Hepatocyte (in vitro differentiated cells): ENCODE results near the gene CAMKK2. TPM values are rescaled to one million over a fixed set of nuclear protein-coding genes. Genes with fewer than 3 reads are reported as not detected.

Experiments
- DNase-seq: peaks from one replicate; pipeline ENCODE4 v3.0.0-alpha.2; 2016; ENCODE audit warnings: low spot score
- H2AFZ ChIP-seq: fragments of 200-600 bp; sonication (generic); 2 replicates; pipeline ENCODE4 v1.6.0; 2016; ENCODE audit warnings: antibody characterized with exemption, mild to moderate bottlenecking
- H3K27ac ChIP-seq: fragments of 200-600 bp; sonication (generic); 2 replicates; pipeline ENCODE4 v1.5.1; 2016; ENCODE audit warnings: mild to moderate bottlenecking
- H3K27me3 ChIP-seq: fragments of 200-600 bp; sonication (generic); 2 replicates; pipeline ENCODE4 v1.6.1; 2016
- H3K36me3 ChIP-seq: fragments of 200-600 bp; sonication (generic); replicated peaks from 2 replicates; pipeline ENCODE4 v1.5.1; 2016; ENCODE audit warnings: low read depth; ENCODE audit not compliant: insufficient read depth
- H3K4me1 ChIP-seq: fragments of 200-600 bp; sonication (generic); 2 replicates; pipeline ENCODE4 v1.5.1; 2016; ENCODE audit warnings: mild to moderate bottlenecking, moderate library complexity; ENCODE audit not compliant: insufficient read depth
- H3K4me2 ChIP-seq: fragments of 200-600 bp; sonication (generic); 2 replicates; pipeline ENCODE4 v1.6.0; 2016
- H3K4me3 ChIP-seq: fragments of 200-600 bp; sonication (generic); 2 replicates; pipeline ENCODE4 v1.5.1; 2016; ENCODE audit warnings: mild to moderate bottlenecking
- H3K79me2 ChIP-seq: fragments of 200-600 bp; sonication (generic); 2 replicates; pipeline ENCODE4 v1.6.0; 2017; ENCODE audit warnings: mild to moderate bottlenecking
- H3K9me2 ChIP-seq: fragments of 200-600 bp; sonication (generic); replicated peaks from 2 replicates; pipeline ENCODE4 v1.6.0; 2017; ENCODE audit warnings: mild to moderate bottlenecking; ENCODE audit not compliant: insufficient read depth
- H3K9me3 ChIP-seq: fragments of 200-600 bp; sonication (generic); 2 replicates; pipeline ENCODE4 v1.5.1; 2016; ENCODE audit warnings: low read depth, mild to moderate bottlenecking
- H4K20me1 ChIP-seq: fragments of 200-600 bp; sonication (generic); 2 replicates; pipeline ENCODE4 v1.6.0; 2016; ENCODE audit warnings: mild to moderate bottlenecking; ENCODE audit not compliant: insufficient read depth, poor library complexity, severe bottlenecking
- EZH2 ChIP-seq: fragments of 200-600 bp; sonication (generic); IDR thresholded peaks from 2 replicates; pipeline ENCODE4 v1.6.1; 2016; ENCODE audit warnings: antibody characterized with exemption, mild to moderate bottlenecking, borderline replicate concordance
- EZH2phosphoT487 ChIP-seq: fragments of 200-600 bp; sonication (generic); IDR thresholded peaks from one replicate; pipeline ENCODE4 v1.6.1; 2018; ENCODE audit warnings: antibody characterized with exemption, mild to moderate bottlenecking, low read depth, moderate library complexity; ENCODE audit not compliant: unreplicated experiment, severe bottlenecking
- WGBS: methylation state at CpG from one replicate; pipeline ENCODE4 v1.1.6; 2016; ENCODE audit warnings: low lambda C conversion rate; ENCODE audit errors: missing lambda C conversion rate; 5-methylcytosine and 5-hydroxymethylcytosine counted together
- polyA plus RNA-seq: library from polyadenylated mRNA; unstranded; fragments of >200 nt; fragmentation: Nextera tagmentation; extraction: Ambion mirVana; gene quantifications from 2 replicates; pipeline ENCODE4 v1.2.1, GENCODE V29; 2016
- total RNA-seq: library from RNA; depleted of rRNA; stranded (reverse); fragments of >200 nt; gene quantifications from 2 replicates; pipeline ENCODE4 v1.2.3, GENCODE V29; 2014
- TF ChIP-seq, protein P1 (sequence below): fragments of 200-600 bp; sonication (generic); IDR thresholded peaks from 2 replicates; pipeline ENCODE4 v1.5.1; 2016; ENCODE audit warnings: antibody characterized with exemption, mild to moderate bottlenecking; ENCODE audit not compliant: poor library complexity

The CAMKK2 gene
- total and polyA plus RNA-seq, 2 experiments from 2014 or later = 21.5 to 21.9 TPM

DNA sequence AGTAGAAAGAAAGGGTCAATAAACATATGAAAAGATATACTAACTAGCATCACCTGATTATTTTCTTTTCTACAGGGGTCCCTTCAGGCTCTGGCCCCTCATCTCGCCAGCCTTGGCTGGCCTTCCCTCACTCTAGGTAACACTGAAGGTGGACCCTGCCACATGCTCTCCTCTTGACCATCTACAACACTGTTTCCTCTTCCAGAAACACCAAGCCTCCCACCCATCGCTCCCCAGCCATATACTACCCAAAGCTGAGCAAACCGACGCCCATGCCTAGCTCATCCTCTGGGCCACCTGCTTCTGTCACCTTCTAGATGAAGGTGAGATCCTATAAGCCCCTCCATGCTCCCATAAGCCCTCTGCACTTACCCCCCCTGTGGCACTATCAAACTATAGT is 40.9 kb upstream of the CAMKK2 start:
- Histone ChIP-seq H3K4me1 (no peaks in the 10 kb centered on the region), H3K36me3 (no peaks in the 10 kb centered on the region), H3K9me3 (no peaks in the 10 kb centered on the region), H3K27me3 (no peaks in the 10 kb centered on the region), H4K20me1 (no peaks in the 10 kb centered on the region), H2AFZ (no peak overlapping the region), H3K4me2 (no peak overlapping the region), H3K9me2 (no peaks in the 10 kb centered on the region), H3K79me2 (no peaks in the 10 kb centered on the region), H3K27ac (no peak overlapping the region), H3K4me3 (no peak overlapping the region)
- TF ChIP-seq EZH2 (no peak), EZH2phosphoT487 (no peak)
- TF ChIP-seq, protein P1, sequence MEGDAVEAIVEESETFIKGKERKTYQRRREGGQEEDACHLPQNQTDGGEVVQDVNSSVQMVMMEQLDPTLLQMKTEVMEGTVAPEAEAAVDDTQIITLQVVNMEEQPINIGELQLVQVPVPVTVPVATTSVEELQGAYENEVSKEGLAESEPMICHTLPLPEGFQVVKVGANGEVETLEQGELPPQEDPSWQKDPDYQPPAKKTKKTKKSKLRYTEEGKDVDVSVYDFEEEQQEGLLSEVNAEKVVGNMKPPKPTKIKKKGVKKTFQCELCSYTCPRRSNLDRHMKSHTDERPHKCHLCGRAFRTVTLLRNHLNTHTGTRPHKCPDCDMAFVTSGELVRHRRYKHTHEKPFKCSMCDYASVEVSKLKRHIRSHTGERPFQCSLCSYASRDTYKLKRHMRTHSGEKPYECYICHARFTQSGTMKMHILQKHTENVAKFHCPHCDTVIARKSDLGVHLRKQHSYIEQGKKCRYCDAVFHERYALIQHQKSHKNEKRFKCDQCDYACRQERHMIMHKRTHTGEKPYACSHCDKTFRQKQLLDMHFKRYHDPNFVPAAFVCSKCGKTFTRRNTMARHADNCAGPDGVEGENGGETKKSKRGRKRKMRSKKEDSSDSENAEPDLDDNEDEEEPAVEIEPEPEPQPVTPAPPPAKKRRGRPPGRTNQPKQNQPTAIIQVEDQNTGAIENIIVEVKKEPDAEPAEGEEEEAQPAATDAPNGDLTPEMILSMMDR = no peak
- no peak for DNase-seq
- WGBS = 100% methylated on average over 4 of the region's 4 CpGs

DNA sequence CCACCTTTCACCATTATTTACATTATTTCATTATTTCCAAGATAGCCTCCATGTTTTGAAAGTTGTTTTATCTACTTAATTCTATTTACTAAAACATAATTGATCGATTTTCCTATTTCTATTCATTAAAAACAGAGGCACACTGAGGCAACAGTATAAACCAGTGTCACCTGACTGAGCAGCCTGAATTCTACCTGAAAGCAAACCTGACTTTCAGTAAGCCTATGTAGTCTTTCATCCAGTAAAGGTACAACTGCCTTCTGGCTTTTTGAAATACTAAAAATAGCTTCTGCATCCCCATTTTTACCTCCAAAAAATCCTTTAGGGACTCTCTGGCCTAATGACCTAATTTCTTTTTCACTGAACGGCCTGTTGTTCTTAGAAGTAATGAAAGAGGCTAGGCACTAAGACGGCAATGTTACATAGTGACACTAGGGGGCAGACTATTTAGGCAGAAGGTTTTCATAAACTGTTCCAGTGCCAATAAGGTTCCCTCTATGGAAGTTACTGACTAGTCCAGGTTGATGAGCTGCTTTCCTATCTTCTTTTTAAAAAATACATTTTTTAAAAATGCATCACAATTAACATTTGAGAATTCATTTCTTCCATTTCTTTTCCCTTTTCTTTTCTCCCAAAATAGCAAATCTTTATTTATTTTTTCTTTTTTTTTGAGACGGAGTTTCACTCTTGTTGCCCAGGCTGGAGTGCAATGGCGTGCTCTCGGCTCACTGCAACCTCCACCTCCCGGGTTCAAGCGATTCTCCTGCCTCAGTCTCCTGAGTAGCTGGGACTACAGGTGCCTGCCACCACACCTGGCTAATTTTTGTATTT is 38.2 kb upstream of the CAMKK2 start:
- no peaks in the 10 kb centered on the region for H3K36me3 ChIP-seq
- no peaks in the 10 kb centered on the region for H3K79me2 ChIP-seq
- H3K27me3 ChIP-seq = no peaks in the 10 kb centered on the region
- no peaks in the 10 kb centered on the region for H4K20me1 ChIP-seq
- H2AFZ ChIP-seq = no peak overlapping the region
- TF ChIP-seq EZH2phosphoT487 (no peak), EZH2 (no peak)
- TF ChIP-seq, protein P1 = peak; percentile 84
- DNase-seq = peak; percentile 86
- no peaks in the 10 kb centered on the region for H3K9me2 ChIP-seq
- H3K9me3 ChIP-seq = no peaks in the 10 kb centered on the region
- H3K27ac ChIP-seq = no peak overlapping the region
- H3K4me2 ChIP-seq = no peak overlapping the region
- H3K4me3 ChIP-seq = no peak overlapping the region
- 66% methylated on average over 8 of the region's 8 CpGs for WGBS
- H3K4me1 ChIP-seq = no peaks in the 10 kb centered on the region

GRCh38 chr12:121333747-121334146 is 37.2 kb upstream of the CAMKK2 start:
- TF ChIP-seq EZH2phosphoT487 = no peak
- TF ChIP-seq, protein P1 = no peak
- TF ChIP-seq EZH2 = no peak
- H2AFZ ChIP-seq = no peak overlapping the region
- no peaks in the 10 kb centered on the region for H4K20me1 ChIP-seq
- no peaks in the 10 kb centered on the region for H3K36me3 ChIP-seq
- H3K9me3 ChIP-seq = no peaks in the 10 kb centered on the region
- 93% methylated on average over 1 of the region's 1 CpG for WGBS
- H3K27ac ChIP-seq = no peak overlapping the region
- no peak overlapping the region for H3K4me2 ChIP-seq
- no peaks in the 10 kb centered on the region for H3K79me2 ChIP-seq
- H3K4me1 ChIP-seq = no peaks in the 10 kb centered on the region
- no peaks in the 10 kb centered on the region for H3K27me3 ChIP-seq
- DNase-seq = no peak
- H3K4me3 ChIP-seq = no peak overlapping the region
- H3K9me2 ChIP-seq = no peaks in the 10 kb centered on the region
